ENCODE results near the gene SGMS1.
"Not testable (repeated sequence)": the region's sequence is repeated elsewhere in the genome, so short reads cannot be mapped to it uniquely, and the experiment has no call there.

The SGMS1 gene

DNA sequence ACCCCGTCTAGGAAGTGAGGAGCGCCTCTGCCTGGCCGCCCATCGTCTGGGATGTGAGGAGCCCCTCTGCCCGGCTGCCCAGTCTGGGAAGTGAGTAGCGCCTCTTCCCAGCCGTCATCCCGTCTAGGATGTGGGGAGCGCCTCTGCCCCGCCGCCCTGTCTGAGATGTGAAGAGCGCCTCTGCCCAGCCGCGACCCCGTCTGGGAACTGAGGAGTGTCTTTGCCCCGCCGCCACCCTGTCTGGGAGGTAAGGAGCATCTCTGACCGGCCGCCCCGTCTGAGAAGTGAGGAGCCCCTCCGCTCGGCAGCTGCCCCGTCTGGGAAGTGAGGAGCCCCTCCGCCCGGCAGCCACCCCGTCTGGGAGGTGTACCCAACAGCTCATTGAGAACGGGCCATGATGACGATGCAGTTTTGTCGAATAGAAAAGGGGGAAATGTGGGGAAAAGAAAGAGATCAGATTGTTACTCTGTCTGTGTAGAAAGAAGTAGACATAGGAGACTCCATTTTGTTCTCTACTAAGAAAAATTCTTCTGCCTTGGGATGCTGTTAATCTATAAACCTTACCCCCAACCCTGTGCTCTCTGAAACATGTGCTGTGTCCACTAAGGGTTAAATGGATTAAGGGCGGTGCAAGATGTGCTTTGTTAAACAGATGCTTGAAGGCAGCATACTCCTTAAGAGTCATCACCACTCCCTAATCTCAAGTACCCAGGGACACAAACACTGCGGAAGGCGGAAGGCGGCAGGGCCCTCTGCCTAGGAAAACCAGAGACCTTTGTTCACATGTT is 267.9 kb downstream of the SGMS1 start:
- DNase-seq, result not testable (repeated sequence)

DNA sequence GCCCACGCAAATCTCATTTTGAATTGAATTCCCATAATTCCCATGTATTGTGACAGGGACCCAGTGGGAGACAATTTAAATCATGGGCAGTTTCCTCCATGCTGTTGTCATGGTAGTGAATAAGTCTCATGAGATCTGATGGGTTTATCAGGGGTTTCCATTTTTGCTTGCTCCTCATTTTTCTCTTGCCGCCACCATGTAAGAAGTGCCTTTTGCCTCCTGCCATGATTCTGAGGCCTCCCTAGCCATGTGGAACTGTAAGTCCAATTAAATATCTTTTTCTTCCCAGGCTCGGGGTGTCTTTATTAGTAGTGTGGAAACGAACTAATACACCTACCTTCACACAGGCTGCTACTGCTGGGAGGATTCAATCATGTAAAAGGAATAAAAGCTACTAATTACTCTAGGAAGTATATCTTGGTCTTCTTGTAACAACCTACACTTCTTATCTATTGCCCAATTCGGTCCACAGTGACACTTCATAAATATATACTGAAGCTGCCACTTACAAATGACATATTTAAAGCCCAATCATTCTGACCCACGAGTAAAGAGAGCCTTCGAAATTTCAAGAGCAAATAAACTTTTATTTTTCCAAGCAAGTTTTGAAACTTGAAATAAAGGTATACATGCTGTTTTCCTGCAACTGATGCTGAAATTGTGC is 272.1 kb downstream of the SGMS1 start:
- DNase-seq, result no peak

- DNase-seq, result no peak
These were observed 273.4 kb downstream of the SGMS1 start for GRCh38 chr10:50350366-50350765.

GRCh38 chr10:50349554-50349953 is 274.2 kb downstream of the SGMS1 start:
- DNase-seq, result no peak

DNA sequence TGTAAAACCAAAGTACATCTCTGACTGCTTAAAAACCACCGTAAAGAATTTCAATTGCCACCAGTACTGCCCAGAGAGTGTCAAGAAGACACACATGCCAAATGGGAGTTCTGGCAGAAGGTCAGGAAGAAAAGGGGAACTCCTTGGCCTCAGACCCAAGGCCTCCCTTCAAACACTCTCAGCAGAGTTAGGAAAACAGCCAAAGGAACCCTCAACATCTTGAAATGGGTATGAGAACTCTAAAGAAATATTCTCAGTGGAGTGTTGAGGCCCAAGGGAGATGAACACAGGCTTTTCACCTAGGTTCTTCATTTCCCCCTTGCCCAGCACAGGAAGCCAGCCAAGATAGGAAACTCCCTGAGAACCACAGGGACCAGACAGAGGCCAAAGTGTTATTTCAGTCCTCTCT is 276.4 kb downstream of the SGMS1 start:
- no peak for DNase-seq

DNA sequence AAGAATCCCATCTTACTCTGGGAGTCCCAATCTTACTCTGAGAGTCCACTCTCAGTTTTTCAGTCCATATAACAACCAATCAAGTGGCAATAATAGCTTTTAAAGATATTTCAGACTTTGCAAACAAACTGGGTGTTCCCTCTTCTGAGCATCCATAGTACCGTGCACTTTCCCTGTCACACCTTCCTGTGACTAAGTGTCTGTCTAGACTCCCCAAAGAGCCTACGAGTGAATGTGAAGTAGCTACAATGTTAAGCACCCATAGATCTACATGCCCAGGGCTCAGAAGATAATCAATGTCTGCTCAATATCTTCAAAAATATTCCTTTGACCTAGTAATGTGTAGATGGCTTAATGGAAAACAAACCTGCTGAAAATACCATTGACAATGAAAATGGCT is 276.8 kb downstream of the SGMS1 start:
- DNase-seq, result no peak

- DNase-seq, result no peak
These were observed 278.2 kb downstream of the SGMS1 start for GRCh38 chr10:50345545-50345944.

GRCh38 chr10:50343702-50344331 is 279.9 kb downstream of the SGMS1 start:
- DNase-seq, result no peak

DNA sequence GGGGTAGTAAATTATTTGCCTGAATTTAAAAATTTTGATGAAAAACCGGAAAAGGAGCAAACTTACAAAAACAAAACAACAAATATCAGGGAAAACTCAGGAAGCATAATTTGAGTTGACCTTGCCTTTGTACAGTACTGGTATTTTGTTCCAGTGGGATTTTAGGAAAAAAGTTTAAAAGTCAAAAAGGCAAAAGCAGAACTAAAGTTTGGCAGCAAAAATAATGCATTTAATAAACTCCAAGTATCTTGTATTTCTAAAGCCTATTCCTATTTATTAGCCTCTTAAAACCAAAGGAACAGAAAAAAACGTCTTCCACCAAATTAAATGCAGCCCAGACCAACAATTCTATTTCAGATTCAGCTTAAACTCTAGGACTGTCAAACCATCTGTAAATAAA is 281.8 kb downstream of the SGMS1 start:
- DNase-seq, result no peak

DNA sequence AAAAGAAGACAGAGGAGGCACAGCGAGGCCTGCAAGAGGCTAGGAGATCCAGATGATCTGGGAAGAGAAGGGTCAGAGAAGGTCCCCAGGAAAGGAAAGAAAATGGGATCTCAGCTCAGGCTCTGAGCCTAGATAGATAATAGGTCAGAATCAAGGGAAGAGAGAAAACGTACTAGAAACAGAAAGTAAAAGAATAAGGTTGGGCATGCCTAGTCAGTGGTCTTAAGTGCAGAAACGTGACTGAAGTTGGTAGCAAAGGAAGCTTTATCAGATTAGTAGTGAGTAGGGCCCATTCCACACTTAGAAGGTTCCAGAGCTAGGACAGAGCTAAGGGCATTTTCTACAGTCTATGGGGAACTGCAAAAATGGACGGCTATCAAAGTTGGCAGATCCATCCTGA is 287.6 kb downstream of the SGMS1 start:
- no peak for DNase-seq

DNA sequence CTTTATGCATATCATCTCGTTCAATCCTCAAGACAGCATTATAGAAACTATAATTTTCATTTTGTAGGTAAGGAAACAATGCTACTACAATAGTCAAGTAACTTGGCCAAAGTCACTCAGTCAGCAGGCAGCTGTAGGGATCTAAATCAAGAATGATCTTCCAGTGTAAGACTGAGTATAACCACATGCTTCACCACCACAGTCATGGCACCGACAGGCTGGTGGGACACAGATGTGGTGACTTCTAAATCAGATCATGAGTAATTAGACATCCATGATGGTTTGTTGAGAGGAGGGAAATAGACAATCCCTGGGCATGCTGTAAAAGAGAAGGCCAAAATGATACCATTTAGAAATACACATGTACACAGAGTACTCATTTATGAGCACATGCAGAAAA is 288.4 kb downstream of the SGMS1 start:
- DNase-seq, result no peak

DNA sequence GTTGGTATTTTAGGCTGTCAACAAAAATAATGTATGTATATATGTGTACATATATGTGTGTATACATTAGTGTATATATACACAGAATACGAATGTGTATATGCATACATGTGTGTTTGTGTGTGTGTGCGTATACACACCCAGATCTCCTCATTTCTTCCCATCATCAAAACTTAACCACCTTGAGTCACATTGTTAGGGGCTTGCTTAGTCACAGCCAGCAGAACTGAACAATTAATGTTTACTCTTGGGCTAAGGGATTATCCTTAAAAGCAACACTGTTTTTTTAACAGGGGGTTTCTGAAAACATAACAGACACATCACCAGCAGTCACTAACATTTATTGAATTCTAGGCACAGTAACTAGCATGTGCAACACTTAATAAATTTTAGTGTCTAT is 289.5 kb downstream of the SGMS1 start:
- DNase-seq, result no peak

DNA sequence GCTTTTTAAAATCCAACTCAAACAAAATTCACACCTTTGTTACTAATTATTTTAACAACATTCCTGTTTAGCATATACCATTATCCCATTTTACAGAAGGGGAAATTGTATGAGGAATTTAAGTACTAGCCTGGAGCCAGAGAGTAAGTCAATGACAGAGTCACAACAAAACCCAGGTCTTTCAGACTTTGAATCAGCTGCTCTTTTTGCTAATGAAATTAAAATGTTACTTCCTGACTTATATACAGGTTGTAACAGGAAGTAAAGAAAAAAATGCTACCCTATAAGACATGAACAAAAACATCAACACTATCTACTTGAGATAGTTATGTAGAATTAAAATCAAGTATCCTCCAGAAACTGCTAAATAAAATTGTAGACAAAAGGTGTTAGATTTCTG is 289.9 kb downstream of the SGMS1 start:
- DNase-seq, result no peak

GRCh38 chr10:50332108-50332842 is 291.5 kb downstream of the SGMS1 start:
- no peak for DNase-seq

- DNase-seq, result no peak
These were observed 292.3 kb downstream of the SGMS1 start for GRCh38 chr10:50331486-50331885.

GRCh38 chr10:50326757-50327701 is 296.7 kb downstream of the SGMS1 start:
- DNase-seq, result no peak

DNA sequence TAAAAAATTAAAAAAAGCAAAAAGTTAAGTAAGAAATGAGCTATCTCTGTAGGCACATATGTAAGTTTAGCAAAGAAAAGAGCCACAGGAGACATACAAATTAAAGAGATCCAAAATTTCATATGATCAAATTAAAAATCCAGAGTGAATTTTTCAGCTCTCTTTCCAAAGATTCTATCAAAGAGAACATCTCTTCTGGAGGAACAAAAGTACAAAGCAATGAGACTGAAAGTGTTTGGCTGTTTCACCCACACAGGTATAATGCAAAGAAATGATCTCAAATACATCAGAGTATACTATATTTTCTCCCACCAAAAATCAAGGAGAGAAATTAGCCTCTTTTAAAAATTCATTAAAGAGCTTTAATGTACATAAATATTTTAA is 297.6 kb downstream of the SGMS1 start:
- DNase-seq, result no peak

- no peak for DNase-seq
These were observed 298.1 kb downstream of the SGMS1 start for GRCh38 chr10:50325449-50326171.

GRCh38 chr10:50324680-50325393 is 298.9 kb downstream of the SGMS1 start:
- DNase-seq, result no peak

DNA sequence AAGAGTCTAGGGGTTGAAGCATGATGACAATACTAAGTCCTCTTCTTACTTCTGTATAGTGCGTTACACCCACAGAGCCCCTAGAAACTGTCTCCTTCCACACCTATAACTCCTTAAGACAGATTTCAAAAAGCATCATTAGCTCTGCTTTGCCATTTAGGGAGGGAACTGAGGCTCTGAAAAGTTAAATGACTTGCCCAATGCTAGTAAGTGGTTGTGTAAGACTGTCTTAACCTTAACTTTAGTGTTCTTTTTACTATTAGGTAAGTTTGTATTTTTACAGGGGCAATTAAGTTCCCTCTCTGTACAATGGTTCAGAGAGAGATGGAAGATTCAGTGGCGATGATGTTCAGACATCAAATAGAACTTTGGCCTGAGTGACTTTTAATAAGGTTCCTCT is 299.7 kb downstream of the SGMS1 start:
- no peak for DNase-seq

DNA sequence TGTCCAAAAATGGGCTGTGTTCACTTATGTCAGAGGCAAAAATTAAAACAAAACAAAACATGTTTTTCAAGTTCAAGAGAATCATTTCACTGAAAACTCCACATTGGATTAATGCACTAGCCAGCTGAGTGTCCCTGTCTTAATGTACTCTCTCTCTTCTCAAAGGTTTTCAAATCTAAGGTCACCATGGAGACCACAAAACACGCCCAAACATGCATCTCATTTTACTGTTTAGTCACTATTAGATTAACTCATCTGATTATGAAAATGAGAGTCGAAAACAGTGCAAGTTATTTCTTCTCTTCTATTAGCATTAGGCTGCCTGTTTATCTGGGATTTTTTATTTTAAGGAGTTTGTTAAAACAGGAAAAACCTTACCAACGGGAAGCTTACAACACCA is 301.7 kb downstream of the SGMS1 start:
- DNase-seq, result no peak
